ENCODE data around the gene MKNK2.

The MKNK2 gene

DNA sequence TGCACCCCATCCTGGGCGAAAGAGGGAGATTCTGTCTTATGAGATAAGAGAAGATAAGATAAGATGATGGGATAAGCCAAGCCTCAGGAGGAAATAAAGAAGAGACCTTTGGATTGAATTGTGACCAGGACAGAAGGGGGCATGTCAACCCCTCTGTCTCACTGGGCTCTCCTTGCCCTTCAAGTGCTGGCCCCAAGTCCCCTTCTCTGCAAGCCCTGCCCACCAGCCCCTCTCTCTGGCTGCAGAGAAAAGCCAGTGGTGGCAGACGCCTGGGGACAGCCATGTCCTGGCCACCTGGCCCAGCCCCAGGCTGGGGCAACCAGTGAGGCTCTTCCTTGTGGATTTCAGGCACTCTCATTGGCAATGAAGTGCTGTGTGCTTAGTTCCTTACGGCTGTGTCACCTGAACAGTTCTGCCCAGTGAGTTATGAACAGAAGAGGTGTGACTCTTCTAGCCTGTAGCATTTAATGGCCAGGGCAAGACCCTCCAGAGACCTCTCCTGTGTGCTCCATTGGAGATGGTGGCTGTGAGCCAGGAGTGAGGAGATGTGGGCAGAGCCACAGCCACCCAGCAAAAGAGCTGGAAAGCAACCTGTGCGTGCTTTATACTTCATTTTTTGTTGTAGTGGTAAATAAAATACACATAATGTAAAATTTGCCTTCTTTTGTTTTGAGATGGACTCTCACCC, 29.4 kb downstream of the MKNK2 start:
- FAIRE-seq = no peak

DNA sequence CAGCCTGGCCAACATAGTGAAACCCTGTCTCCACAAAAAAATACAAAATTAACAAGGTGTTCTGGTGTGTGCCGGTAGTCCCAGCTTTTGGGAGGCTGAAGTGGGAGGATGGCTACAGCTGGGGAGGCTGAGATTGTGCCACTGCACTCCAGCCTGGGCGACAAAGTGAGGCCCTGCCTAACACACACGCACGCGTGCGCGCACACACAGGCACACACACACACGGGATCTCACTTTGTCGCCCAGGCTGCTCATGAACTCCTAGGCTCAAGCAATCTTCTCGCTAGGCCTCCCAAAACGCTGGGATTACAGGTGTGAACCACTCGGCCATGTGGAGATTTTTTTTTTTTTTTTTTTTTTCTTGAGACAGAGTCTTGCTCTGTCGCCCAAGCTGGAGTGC, 32.3 kb downstream of the MKNK2 start:
- no peak for FAIRE-seq

DNA sequence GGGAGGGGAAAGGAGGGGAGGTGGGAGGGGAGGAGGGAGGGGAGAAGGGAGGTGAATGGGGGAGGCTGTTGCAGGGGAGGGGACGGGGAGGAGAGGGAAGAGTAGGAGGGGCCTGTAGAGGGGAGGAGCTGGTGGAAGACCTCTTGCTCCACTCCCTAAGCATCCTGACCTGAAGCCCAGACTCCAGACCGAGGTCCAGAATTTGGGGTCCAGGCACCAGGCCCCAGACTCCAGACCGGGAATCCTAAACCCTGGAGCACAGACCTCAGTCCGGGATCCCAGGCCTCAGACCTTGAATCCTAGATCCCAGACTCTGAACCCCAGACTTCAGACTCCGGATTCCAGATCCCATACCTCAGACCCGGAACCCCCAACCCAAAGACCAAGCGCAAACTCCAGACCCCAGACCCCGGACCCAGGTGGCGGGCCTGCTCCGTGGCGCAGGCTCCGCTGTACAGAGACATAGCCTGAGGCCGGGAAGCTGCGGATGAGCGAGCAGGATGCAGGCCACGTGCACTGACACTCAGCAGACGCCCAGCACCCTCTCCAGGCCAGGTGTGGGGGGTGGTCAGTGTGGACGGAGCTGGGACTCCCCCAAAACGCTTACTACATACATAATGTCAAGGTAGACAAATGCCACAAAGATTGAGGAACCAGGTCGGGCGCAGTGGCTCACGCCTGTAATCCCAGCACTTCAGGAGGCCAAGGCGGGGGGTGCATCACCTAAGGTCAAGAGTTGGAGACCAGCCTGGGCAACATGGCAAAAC, 34.8 kb downstream of the MKNK2 start:
- no peak for FAIRE-seq

DNA sequence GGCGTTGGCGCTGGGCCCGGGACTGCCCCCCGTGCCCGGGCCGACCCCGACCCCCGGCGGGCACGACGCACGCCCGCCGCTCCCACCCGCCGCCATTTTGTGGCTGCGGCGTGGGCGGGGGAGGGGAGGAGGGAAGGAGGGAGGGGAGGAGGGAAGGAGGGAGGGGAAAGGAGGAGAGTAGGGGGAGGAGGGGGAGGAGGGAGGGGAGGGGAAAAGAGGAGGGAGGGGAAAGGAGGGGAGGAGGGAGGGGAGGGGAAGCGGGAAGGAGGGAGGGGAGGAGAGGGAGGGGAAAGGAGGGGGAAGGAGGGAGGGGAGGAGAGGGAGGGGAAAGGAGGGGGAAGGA, 35.5 kb downstream of the MKNK2 start, which contains the start of gene BTBD2:
BTBD2 (minus strand) TSS at position 107 of the 343 bp plus-strand sequence; CDS start at position 96, 11 bp downstream.
- FAIRE-seq = no peak

DNA sequence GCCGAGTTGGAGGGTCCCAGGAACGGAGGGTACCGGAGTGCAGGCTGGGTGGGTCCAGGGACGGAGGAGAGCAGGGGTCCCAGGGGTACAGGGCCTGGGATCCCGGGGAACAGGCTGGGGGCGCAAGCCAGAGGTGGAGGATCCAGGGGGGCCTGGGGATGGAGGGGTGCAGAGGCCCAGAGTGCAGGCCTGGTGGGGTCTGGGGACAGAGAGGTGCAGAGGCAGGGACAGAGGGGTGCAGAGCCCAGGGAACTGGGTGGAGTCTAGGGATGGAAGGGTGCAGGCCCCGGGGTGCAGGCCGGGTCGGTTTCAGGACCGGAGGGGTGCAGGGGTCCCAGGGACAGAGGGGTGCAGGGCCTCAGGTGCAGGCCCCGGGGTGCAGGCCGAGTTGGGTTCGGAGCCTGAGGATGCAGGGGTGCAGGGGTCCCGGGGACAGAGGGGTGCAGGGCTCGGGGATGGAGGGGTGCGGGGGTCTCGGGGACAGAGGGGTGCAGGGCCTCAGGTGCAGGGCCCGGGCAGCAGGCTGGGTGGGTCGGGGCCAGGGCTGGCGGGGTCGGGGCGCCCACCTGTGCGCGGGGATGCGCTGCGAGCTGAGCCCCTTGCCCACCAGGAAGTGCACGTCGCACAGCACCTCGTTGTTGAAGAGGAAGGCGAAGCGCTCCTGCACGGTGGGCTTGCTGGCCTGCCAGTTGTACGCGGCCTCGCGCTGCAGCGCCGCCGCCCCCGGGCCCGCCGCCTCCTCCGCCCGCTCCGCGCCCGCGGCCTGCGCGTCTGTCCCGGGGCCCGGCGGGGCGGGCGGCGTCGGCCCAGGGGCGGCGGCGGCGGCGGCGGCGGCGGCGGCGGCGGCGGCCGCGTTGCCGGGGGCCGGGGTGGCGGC, 36.1 kb downstream of the MKNK2 start:
- FAIRE-seq = no peak

DNA sequence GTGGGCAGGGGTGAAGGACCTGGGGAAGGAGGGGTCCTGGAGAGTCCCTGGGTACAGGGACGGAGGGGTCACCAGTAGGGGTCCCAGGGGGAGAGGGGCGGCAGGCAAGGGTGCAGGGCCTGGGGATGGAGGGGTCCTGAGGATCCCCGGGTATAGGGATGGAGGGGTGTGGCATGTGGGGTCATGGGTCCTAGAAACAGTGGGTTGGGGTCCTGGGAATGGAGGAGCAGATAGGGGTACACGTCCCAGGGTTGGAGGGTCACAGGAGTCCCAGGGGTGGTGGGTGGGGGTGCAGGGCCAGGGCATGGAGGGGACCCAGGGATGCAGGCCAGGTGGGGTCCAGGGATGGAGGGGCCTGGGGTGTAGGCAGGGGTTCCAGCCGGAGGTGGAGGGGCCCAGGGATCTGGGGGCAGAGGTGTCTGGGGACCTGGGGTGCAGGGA, 36.9 kb downstream of the MKNK2 start:
- no peak for FAIRE-seq

DNA sequence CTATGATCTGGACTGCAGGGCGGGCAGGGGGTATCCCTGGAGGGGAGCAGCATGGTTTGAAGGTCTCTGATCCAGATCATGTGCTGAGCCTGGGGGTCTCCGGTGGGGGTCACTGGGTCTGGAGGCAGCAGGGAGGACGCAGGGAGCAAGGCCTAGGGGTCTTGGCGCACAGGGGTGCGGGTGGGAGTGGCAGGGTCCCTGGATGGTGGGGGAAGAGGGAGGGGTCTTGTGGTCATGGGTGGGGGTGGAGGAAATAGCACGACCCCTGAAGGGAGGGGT, 37.4 kb downstream of the MKNK2 start:
- FAIRE-seq = no peak

DNA sequence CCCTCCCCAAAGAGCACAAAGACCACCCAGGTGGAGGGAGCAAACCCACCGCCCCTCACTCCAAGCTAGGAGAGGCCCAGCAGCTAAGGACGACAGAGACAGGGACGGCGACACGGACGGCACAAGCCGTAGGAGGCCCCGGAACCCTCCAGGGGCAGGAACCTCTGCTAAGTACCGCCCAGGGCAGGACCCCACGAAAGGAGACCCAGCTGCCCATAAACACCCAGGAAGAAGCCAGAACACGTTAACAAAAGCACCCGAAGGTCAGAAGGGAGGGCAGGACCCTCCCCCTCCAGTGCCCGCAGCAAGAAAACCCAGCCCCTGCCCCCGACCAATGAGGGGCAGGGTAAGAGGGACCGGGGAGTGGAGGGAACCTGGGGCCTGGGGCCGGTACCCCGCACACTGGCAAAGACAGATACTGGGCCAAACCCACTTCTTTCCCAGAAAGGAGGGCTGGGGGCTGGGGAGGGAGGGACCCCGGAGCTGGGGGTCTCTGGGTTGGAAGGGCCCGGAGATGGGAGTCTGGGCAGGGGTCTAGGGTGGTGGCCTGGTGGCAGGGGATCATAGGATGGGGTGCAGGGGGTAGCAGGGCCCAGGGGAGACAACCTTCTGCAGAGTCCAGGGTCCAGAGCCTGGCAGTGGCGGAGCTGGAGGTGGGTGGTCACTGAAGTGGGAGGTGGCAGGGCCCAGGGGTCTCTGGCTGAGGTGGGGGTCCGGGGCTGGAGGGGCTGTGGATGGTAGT, 37.9 kb downstream of the MKNK2 start:
- FAIRE-seq = no peak

DNA sequence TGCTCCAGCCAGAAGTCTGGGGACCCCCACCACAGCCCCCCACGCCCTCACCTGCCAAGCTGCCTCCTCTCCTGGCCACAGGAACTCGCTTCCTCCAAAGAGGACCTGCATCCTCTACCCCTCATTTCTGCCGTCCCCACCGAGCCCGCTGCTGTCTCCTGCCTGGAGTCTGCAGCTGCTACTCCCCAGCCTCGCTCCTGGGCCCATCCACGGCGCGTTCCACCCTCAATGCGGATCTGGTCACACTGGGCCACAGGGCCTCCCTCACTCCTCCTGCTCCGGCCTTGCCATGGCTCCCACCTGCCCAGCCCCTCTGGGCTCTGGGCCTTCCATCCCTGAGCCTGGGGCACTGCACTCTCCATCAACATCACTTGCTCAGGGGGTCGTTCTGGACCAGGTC, 39.9 kb downstream of the MKNK2 start:
- FAIRE-seq = no peak

DNA sequence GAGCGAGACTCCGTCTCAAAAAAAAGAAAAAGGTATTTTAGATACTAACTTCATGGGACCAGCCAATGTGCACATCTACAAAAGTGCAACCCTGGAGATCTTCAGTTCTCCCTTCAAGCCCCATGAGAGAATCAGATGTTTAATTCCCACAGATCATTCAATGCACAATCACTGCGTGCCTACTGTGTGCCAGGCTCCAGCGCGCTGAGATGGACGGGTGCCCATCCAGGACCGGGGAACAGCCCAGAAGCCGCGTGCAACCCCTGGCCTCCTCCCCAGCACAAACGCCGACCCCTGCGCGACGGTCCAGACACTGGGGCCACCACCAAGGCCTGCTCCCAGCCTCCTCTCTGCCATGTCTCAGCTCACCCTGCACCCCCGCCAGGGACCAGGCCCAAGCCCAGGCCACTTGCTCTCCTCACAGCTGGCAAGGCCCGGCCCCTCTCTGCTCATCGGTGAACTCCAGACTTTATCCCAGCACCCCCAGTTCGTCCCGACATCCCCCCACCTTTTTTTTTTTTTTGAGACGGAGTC, 40.8 kb downstream of the MKNK2 start:
- no peak for FAIRE-seq

DNA sequence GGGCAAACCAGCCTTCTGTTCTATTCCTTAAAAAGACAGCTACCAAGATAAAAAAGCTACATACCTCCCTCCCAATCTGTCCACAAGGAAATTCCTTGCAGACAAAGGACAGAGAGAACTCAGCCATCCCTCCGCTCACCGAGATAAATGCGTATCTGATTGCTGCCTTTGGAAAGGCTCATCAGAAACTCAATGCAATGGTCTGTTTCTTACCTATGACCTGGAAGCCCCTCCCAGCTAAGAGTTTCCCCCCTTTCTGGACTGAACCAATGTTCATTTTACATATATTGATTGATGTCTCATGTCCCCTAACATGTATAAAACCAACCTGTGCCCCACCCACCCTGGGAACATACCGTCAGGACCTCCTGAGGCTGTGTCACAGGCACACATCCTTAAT, 47.2 kb downstream of the MKNK2 start:
- no peak for FAIRE-seq

DNA sequence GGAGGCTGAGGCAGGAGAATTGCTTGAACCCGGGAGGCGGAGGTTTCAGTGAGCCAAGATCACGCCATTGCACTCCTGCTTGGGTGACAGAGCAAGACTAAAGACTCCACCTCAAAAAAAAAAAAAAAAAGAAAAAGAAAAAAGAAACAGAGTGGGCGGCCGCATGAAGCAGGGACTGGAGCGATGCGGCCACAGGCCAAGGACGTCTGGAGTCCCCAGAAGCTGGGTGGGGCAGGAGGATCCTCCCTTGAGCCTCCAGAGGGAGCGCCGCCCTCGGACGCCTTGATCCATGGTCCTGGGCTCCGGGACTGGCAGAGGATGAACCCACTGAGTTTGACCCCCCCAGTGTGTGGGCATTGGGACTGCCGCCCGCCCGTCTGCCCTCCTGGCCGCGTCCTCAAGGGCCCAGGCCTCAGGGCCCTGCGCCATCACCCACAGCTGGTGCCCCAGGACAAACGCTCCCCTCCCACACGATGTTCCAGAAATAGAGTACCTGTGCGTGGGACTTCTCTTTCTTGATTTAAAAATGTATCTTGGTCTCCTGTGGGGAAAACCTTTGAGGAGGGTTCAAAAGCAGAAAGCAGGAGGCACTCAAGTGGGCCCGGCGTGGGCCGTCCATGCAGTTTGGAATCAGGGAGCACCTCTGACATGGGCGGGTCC, 51.1 kb downstream of the MKNK2 start:
- no peak for FAIRE-seq

DNA sequence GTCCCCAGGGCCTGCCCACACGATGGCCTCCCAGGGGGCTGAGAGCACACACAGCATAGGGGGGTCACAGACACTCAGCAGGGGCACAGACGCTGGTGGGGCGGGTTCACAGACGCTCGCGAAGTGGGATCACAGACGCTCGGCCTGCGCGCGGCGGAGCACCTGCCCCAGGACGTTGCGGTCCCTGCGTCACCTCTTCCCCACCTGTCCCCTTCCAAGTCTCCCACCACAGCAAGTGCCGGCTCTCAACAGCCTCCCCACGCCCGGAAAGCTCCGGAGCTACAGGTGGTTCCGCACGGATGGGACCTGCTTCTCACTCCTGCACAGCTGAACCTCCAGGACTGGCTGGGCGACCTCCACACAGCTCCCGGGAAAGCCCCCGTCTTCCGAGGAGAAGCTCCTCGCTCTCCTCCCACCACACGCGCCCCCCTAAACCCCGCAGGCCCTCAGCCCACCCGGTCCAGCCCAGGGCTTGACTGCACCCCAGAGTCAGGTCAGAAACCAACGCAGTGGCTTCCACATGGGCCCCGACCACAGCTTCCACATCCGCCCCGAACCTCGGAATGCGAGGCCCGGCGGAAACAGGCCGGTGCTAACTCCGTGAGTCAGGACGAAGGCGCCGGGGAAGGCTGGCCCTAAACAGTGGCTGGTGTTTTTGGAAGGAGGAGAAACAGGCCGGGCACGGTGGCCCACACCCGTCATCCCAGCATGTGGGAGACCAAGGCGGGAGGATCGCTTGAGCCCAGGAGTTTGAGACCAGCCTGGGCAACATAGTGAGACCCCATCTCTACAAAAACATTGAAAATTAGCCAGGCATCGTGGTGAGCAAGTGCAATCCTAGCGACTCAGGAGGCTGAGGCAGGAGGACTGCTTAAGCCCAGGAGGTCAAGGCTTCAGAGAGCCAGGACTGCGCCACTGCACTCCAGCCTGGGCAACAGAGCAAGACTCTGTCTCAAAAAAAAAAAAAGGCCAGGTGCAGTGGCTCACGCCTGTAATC, 52.0 kb downstream of the MKNK2 start:
- no peak for FAIRE-seq

DNA sequence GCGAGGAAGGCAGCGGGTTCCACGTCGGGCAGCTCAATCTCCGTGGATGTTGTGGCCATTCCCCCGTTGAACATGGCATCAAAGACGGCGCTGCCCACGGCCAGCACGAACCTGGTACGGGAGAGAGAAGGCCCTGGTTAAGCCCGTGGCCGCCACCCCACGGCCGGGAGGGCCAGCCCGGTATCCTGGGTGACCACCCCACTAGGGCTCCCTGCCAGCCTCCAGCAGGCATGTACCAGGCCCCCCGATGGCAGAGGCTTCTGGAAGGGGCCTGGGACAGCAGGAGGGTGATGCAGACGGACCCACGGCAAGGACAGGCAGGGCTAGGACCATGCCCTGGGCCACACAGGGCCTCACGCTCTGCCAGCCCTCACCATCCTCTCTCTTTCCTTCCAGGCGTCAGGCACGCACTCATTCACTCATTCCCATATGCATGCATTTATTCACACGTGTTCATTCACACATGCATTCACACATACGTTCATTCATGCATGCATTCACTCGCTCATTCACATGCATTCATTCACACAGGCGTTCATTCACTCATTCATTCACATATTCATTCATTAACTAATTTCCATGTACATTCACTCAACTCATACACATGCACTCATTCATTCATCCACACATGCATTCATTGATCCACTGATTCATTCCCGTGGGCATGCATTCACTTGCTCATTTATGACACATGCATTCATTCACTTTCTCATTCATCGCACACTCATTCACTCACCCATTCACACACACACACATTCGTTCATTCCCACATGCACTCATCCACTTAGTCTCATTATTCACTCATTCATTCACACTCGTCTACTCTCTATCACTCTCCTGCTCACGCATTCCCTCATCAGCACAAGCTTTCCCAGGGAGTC, 53.5 kb downstream of the MKNK2 start:
- no peak for FAIRE-seq

DNA sequence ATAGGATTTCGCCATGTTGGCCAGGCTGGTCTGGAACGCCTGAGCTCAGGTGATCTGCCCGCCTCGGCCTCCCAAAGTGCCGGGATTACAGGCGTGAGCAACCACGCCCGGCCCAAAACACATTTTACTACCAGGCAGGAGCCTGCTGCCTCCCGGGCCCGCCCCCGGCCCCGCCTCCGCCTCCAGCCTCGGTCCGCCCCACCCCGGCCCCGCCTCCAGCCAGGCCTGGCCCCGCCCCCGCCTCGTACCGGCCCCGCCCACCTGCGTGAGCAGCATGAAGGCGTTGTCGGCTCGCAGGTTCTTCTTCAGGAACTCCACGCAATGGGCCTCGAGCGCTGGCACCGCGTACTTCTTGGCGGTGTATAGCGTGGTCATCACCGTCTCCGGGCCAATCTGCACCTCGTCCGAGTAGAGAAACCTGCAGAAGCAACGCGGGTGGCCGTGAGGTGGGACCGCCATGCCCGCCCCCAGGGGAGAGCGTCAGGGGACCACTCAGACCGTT, 58.2 kb downstream of the MKNK2 start:
- no peak for FAIRE-seq

DNA sequence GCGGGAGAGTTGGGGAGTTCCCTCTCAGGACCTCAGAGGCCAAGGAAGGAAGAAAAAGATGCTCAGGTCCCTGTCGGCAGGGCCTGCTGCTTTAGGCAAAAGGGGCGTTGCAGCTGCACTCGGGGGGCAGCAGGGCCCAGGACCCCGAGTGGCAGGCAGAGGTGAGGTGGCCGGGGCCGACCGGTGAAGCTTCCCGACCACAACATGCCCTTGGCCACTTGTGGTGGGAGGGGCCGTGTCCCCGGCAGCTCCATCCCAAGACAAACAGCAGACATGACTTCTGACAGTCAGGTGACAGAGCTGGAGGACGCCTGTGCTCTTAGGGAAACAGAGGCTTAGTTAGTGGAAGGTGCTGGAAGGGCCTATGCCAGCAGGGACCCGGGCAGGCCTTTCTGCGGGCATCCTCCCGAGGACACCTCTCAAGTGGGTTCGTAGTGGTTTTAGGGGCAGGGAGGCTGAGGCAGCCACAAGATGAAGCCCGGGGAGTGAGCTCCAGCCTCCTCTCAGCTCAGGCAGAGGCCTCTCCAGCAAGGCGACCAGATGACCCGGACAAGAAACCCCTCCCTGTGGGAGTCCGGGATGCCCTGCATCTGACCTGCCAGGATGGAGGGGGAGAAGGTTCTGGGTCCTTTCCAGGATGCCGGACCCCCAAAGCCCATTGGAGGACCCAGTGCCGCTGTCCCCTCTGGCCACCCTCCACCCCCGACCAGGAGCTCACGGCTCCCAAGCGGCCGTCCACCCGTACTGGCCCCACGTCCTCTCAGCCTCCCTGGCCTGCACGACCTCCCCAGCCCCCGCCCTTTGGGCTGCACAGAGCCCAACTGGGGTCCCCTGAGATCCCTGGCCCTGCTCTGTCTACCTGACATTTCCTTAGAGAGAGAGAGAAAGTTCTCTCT, 59.8 kb downstream of the MKNK2 start:
- FAIRE-seq = no peak

DNA sequence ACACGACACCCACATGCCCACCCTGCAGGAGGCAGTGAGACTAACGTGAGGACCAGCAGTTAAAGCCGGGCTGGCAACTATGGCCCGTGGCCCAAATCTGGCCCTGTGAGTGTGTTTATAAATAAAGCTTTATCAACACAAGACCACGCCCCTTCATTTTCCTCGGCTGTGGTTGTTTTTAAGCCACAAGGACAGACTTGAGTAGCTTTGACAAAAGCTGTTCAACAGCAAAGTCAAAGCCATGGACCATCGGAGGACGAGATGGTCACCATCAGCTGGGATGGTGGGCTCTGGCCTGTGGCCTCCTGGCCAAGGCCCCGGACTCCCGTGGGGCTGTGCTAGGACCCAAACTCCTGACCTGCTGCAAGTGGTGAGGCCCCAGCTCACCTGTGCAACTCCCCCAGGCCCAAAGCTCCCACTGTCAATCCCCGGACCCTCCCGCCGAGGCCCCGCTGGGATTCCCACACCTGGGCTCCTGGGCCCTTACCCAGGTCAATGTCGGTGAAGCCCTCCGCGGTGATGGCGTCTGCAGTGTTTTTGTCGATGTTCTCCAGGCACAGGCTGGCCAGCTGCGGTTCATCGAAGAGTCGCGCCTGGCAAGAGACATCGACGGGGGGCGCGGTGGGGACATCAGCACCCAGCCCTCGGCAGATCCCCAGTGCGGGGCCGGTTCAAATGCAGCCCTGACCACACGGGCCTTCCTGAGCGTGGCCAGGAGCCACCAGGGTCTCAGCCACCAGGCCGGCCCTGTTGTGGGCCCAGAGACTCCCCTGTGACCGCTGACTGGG, 60.6 kb downstream of the MKNK2 start:
- no peak for FAIRE-seq
